ENCODE results near the gene MFSD6.

Gene MFSD6

DNA sequence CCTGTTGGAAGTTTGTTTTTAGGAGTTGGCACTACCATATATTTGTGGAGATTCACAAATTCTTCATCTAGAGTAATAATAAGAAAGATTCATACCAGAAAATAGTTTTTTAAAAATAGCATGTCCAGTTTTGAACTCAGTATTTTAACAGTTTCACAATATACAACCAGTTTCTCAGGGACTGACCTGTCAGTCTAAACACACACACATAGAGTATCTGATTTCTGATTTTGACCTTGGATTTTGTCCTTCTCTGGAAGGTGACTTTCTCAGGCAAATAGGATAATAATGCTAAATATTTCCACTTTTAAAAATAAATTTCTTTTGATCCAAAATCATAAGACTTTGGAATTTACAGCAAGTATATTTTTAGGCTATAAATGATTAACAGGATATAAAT lies 32.0 kb downstream of the MFSD6 start:
- DNase-seq (ENCODE audit: low spot score), result no peak
- TF ChIP-seq, protein P1, sequence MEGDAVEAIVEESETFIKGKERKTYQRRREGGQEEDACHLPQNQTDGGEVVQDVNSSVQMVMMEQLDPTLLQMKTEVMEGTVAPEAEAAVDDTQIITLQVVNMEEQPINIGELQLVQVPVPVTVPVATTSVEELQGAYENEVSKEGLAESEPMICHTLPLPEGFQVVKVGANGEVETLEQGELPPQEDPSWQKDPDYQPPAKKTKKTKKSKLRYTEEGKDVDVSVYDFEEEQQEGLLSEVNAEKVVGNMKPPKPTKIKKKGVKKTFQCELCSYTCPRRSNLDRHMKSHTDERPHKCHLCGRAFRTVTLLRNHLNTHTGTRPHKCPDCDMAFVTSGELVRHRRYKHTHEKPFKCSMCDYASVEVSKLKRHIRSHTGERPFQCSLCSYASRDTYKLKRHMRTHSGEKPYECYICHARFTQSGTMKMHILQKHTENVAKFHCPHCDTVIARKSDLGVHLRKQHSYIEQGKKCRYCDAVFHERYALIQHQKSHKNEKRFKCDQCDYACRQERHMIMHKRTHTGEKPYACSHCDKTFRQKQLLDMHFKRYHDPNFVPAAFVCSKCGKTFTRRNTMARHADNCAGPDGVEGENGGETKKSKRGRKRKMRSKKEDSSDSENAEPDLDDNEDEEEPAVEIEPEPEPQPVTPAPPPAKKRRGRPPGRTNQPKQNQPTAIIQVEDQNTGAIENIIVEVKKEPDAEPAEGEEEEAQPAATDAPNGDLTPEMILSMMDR (IDR thresholded peaks at IDR 0.05; ENCODE audit: extremely low read depth, missing control alignments), result no peak

DNA sequence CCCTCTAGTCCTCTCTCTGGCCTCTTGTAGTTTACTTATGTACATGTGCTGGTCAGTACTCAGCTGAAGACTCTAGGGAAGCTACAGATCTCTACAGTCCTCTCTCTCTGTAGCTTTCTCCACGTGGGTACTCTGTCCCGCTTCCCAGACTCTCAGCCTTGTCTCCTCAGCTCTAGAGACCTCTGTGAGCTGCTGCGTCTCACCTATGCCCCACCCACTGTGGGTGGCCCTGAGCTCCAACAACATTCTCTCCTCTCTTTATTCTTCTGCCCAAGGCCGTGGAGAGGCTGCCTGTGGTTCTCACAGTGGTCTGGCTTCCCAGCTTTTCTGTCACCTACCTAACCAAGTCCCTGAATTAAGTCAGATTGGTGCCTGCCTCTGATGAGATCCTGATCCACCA lies 33.4 kb downstream of the MFSD6 start:
- TF ChIP-seq, protein P1 (IDR thresholded peaks at IDR 0.05; ENCODE audit: extremely low read depth, missing control alignments), result no peak
- DNase-seq (ENCODE audit: low spot score), result no peak

DNA sequence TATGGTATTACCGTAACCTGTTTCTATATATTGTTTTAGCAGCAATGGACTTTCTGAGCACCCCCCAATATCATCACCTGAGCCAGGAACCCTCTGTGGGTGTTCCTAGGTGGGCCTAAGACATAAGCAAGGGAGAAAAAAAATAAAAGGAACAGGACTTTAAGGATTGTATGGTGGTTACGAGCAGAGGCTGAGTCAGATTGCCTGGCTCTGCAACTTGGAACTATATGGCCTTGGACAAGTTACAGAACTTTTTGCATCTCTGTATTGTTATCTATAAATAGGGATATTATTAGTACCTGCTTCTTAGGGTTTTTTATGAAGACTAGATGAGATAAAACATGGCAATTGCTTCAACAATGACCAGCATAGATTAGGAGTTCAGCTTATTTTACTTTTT lies 34.9 kb downstream of the MFSD6 start:
- DNase-seq (ENCODE audit: low spot score), result no peak

DNA sequence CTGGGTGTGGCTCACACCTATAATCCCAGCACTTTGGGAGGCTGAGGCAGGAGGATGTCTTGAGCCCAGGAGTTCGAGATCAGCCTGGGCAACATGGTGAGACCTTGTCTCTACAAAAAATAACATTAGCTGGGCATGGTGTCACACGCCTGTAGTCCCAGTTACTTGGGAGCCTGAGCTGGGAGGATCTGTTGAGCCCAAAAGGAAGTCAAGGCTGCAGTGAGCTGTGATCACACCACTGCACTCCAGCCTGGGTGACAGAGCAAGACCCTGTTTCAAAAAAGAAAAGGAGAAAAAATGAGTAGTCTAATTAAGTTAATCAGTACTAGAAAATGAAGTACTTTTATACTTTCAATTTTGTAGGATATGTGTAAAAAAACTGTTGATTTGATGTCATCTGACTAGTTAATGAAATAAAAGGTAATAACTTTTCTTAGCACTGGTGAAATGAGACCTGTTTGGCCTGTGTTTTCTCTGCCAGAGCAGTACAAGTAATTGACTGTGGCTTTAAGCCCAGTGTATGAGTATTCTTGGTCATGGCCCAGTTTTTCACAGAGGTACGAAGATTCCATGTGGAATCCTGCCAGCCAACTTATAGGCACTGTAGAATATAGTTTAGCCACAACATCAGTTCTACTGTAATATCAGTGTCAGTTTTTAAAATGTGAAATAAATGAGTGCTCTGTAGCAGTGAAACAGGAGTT lies 35.8 kb downstream of the MFSD6 start:
- TF ChIP-seq, protein P1 (IDR thresholded peaks at IDR 0.05; ENCODE audit: extremely low read depth, missing control alignments), result no peak
- DNase-seq (ENCODE audit: low spot score), result no peak

More for the DNA sequence above, 34.9 kb downstream of the MFSD6 start:
- TF ChIP-seq, protein P1 (IDR thresholded peaks at IDR 0.05; ENCODE audit: extremely low read depth, missing control alignments), result no peak

DNA sequence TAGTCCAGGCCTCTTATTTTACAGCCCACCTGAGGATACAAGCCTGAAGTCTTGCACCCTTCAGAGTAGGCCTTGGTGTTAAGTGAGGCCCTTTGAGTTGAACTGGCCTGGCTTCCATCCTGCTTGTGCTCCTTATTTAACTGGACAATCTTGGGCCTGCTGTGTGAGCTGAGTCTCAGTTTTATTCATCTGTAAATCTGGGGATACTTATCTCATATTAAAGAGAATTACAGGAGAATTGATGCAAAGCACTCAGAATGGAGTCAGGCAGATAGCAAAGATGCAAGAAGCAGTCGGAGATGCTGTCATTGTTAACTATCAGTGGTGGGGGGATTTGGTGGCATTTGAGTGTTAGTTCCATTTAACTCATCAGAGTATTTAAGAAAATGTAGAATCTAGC lies 36.8 kb downstream of the MFSD6 start:
- no peak for DNase-seq (ENCODE audit: low spot score)
- TF ChIP-seq, protein P1 (IDR thresholded peaks at IDR 0.05; ENCODE audit: extremely low read depth, missing control alignments), result no peak

DNA sequence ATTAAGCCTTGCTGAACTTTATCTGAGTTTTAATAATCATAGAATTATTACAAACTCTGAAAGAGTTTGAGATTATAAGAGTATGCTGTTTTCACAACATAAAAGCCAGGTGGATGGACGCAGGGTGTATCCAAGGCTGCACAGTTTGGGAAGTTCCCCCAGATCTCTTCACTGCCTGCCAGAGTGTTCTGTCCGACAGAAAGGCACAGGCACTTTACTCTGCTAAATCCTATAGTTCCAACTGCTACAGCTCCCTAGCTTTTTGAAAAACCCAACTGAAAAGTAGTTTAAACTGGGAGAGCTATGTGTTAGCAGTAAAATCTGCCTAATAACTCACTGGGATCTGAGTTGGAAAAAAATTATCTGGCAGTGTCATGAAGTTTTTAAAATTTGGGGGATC lies 38.0 kb downstream of the MFSD6 start:
- no peak for DNase-seq (ENCODE audit: low spot score)
- TF ChIP-seq, protein P1 (IDR thresholded peaks at IDR 0.05; ENCODE audit: extremely low read depth, missing control alignments), result no peak

DNA sequence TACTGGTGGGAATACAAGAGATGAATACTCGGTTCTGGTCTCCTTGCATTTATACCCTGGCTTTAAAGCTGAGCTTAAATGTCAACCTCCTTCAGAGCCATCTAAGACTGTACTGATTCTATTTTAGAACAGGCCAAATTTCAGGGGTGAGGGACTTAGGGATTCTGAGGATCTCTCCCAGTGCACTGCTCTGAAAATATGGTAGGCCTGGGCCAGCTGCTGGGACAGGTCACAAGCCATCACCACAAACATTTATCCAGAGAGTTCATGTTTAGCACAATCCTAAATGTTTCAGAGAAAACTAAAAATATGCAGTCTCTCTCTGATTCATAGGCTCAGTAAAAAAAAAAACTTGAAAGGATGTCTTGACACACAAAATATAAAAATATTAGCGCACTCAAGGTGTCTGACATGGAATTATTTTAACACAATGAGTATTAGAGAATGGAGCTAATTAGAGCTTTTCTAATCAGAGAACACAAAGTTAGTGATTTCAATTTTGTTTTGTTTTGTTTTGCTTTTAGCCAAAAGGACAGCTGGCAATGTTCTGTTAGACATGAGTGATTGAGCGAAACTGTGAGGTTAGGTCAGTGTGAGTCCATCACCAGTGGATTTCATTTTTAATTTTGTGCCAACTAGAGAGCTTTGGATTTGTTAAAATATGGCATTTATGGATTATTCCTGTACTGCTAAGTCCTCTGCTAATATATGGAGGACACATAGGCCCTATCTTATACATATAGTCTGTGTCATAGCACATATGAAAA lies 38.8 kb downstream of the MFSD6 start:
- TF ChIP-seq, protein P1 (IDR thresholded peaks at IDR 0.05; ENCODE audit: extremely low read depth, missing control alignments), result no peak
- no peak for DNase-seq (ENCODE audit: low spot score)

Measured in GM20000 (cell line).